Measurements from ENCODE around the gene PTCD2.
"Not testable (repeated sequence)": the region's sequence is repeated elsewhere in the genome, so short reads cannot be mapped to it uniquely, and the experiment has no call there.

Gene PTCD2

DNA sequence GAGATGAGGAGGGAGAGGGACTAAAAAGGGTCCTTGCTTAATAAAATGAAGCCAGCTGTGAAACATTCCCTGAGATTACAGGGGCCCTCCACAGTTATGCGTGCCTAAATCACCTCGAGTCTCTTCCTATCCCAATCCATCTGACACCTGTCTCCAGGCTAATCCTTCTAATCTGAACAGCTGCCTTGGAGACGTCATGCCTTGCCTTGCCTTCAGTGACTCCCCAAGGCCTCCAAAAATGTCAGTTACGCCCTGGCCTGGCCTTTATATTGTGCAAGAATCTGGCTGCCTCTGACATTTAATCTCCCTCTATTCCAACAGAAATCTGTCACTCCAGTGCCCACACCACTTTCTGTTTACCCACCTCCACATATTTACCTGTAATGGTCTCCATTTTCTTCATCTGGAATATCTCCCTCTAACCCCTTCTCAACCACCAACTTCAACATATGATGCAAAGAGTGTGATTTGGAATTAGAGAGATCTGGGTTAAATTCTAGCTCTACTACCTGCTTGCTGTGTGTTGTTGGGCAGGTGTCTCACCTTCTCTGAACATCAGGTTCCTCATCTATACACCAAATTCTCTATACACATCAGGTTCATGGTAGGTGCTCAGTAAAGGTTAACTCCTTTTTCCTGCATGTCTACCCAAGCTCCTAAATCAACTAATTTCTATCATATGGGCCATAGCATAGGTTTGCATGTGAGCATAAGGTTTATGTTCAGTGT lies 57.9 kb downstream of the PTCD2 start:
- in situ Hi-C loops (cut with HindIII; ENCODE audit: low sequenced_read_pairs): no loop called here

DNA sequence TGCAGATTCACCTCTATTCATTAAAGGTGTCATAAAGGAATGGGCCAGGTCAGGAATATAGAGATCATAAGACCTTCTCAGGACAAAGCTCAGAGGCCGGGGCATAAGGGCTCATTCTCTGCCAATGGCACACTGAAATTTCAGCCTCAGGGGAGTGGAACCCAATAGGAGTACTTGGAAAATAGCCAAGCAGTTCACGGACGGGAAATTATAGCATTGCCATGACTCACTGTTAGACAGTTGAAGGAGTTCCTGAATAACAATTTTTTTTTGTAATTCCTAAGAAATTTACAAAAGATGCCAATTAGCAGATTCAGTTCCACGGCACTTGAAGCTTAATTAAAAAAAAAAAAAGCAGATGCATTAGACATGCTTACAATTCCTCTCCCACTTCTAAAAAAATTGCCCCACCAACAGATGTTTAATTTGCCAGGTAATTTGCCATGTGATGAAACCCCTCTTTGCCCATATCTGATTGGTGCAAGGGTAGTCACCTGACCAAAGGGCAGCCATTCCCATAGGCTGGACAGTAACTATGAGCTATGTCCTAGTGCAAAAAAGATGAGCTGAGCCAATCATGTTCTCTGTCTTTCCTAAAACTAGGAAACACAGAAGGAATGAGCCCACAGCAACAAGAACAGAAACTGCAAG lies 58.6 kb downstream of the PTCD2 start:
- in situ Hi-C loops (cut with HindIII; ENCODE audit: low sequenced_read_pairs): no loop called here

DNA sequence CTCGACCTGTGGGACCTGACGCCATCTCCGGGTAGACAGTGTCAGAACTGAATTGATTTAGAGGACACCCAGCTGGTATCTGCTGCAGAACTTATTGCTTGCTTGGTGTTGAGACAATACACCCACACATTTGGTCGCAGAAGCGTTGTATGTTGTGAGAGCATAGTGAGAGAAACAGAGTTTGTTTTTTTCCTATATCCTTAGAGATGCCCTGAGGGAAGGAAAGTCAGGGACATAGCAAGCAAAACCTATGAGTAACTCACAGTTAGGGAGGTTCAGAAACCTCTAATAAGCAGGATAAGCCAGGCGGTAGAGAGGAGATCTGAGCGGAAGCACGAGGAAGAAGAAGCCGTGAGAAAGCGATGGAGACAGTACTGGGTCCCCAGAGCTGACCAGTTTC lies 59.8 kb downstream of the PTCD2 start:
- in situ Hi-C loops (cut with HindIII; ENCODE audit: low sequenced_read_pairs): no loop called here

DNA sequence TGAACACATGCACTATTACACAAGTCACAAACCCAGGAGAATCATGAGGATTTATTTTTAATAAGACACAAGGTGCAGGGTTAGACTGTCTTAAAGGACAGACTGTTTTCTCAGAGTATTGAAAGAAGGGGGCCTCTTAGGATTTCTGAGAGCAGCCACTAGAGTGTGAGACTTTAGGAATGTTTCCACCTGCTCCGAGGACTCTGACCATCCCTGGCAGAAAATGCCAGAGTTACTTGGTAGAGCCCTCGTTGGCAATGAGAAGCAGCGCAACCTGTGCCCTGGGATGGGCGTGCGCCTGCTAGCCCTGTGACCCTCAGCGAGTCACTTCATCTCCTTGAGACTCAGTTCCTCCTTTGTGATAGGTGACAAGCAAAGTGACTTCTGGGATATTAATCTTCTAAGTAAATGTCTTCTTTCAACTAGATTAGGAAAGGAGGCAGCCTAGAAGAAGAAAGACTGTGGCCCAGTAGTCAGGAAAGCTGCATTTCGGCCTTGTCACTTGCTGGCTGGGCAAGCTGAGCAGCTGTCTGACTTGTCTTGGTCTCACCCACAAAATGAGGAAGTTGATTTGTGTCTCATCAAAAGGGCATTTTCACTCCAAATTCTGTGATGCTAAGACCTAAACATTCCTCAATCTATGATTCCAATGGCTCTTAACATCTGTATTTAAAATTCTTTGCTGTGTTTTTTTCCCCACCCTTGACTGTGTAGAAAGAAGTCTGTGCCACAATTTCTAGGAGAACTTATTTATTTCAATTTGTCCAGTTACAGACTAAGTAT lies 60.5 kb downstream of the PTCD2 start:
- in situ Hi-C loops (cut with HindIII; ENCODE audit: low sequenced_read_pairs): no loop called here

DNA sequence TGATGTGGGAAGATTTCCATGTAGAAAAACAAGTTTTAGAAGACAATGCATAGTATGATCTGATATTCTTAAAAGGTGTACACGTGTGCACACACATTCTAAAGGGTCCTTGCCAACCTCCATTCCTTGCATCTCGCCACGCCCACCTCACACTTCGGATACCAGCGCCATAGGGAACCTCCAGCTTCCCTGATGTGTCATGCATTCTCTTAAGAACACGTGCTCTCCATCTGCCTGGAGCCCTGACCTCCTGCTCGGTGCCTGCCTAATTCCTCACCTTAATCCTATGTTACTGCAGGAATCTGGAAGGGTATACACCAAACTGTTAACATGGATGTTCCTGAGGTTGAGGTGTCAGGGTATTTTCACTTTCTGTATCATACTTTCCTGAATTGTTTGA lies 63.1 kb downstream of the PTCD2 start:
- in situ Hi-C loops (cut with HindIII; ENCODE audit: low sequenced_read_pairs): no loop called here

GRCh38 chr5:72383726-72384125 lies 63.6 kb downstream of the PTCD2 start:
- in situ Hi-C loops (cut with HindIII; ENCODE audit: low sequenced_read_pairs): no loop called here

DNA sequence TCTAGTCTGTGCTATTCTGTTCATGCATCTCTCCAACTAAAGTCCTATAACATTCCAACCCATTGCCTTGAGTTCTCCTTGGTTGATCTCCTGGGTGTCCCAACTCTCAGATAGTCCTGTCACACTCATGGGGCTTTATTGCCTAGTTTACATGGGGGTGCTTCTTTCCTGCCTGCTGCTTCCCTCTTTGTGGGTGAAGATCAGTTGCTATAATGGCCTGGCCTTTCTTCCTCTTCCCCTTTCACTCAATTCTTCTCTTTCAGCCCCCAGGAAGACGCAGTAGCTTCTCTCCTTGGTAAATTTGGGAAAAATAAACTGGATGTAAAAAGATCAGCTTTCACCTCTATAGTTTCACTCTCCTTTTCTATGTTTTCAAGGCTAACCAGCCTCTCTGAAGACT lies 66.5 kb downstream of the PTCD2 start:
- in situ Hi-C loops (cut with HindIII; ENCODE audit: low sequenced_read_pairs): no loop called here

DNA sequence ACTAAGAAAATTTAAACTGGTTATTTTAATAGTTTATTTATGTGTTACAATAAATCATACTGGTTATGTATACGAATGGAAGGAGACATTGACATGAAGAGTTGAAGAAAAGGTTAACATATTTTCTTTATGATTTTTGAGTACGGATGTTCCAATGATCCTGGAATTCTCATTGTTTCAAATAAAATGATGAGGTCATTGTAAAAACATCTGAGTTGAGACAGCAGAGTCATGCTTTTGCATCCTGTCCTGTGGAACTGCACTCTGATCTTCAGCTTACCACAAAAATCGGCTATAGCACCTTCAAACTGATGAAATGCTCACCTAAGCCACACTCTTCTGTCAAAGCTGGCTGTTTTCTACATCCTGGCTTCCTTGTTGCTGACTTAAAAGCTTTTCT lies 67.8 kb downstream of the PTCD2 start:
- in situ Hi-C loops (cut with HindIII; ENCODE audit: low sequenced_read_pairs): no loop called here

GRCh38 chr5:72388646-72389045 lies 68.5 kb downstream of the PTCD2 start:
- in situ Hi-C loops (cut with HindIII; ENCODE audit: low sequenced_read_pairs): no loop called here

DNA sequence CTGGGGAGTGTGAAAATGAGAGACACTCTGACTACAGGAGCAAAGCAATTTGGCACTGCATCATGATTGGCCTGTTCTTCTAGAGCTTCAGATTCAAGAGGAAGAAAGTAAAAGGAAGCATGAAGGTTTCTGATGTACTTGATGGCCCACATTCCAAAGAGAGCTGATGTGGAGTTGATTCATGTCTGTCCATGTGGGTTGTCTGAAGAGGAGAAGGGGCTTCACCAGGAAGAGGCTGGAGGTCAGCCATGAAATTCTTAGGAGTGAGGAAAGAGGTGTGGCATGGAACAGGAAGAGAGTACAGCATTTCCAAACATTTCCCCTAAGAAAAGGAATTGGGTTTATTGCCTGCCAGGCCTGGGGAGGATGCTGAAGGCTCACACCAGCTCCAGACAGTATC lies 70.7 kb downstream of the PTCD2 start:
- in situ Hi-C loops (cut with HindIII; ENCODE audit: low sequenced_read_pairs): no loop called here

DNA sequence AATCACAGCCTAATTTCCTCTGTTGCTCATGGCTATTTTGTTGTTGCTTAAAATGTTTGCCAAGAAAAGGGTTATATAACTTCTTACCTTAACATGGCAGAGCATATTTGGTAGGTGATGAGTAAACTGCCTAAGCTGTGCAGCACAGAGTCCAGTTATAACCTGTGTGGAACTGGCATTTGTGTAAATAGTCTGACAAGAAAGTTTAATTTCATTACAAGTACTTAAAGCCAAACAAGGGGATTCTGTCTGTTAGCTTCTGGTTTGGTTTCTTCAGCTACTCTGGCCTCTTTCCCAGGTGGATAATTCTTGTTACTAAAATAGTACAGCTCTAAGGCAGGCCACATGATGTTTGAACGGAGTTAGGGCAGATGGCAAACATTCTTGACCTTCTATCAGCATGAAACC lies 72.2 kb downstream of the PTCD2 start:
- in situ Hi-C loops (cut with HindIII; ENCODE audit: low sequenced_read_pairs): no loop called here

DNA sequence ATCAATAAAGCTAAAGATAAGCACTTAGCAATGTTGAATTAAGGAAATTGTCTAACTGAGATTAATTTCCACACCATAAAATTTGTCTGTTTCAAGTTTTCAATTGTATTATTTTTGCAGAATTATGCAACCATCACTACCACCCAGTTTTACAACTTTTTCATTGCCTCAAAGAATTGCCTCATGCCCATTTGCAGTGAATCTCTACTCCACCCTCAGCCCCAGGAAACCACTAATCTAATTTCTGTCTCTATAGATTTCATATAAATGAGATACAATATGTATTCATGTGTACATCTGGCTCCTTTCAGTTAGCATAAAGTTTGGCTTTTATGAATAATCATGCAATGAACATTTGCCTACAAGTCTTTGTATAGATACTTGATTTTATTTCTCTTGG lies 72.9 kb downstream of the PTCD2 start:
- in situ Hi-C loops (cut with HindIII; ENCODE audit: low sequenced_read_pairs): no loop called here

GRCh38 chr5:72394688-72395087 lies 74.5 kb downstream of the PTCD2 start:
- in situ Hi-C loops (cut with HindIII; ENCODE audit: low sequenced_read_pairs): no loop called here

DNA sequence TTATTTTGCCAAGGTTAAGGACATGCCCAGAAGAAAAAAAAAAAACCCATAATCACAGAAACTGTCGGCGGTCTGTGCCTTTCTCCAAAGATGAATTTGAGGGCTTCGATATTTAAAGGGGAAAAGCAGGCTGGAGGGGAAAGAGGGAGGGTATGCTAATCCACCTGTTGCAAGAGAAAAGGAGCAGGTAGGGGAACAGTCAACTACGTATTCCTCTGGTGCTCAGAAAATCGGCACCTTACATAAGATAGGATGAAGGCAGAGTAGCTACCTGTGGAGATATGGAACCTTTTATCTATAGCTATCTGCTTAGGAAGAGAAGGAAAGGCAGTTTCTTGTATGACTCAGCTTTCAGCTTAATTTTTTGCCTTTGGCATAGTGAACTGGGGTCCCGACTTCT lies 77.7 kb downstream of the PTCD2 start:
- in situ Hi-C loops (cut with HindIII; ENCODE audit: low sequenced_read_pairs): no loop called here

DNA sequence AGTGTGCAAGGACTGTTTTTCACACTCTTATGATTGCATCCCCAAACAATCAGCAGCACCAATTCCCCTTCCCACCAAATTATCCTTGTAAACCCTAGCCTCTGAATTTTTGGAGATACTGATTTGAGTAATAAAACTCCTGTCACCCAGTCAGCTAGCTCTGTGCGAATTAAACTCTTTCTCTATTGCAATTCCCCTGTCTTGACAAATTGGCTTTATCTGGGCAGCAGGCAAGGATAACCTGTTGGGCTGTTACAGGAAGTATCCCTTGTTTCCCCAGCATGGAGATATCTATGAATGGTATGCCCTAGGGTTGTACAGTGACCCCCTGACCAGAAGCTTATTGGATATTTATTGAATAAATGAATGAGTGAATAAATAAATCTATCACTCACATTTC lies 80.8 kb downstream of the PTCD2 start:
- in situ Hi-C loops (cut with HindIII; ENCODE audit: low sequenced_read_pairs): no loop called here

DNA sequence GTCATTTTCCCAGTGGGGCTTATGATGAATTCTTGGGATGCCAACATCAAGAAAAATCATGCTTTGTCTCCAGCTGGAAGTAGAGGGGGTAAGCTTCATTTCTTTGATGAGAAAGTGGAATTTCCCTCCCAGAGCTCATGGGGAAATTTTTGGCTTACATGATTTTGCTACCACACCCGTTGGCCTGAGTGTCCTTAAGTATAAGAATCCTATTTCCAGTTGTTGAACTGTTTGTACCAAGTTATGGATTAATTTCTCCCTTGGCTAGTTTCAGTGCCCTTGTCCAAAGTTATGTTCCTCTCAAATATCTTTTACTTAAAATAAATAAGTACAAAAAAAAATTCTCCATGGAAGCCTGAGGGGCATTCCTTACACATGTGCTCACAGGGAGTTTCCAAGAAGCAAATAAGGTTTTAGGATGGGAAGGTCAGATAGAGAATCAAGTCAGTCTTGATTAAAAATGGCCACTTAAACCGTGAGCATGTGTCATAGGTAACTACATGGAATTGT lies 82.3 kb downstream of the PTCD2 start:
- in situ Hi-C loops (cut with HindIII; ENCODE audit: low sequenced_read_pairs): no loop called here

DNA sequence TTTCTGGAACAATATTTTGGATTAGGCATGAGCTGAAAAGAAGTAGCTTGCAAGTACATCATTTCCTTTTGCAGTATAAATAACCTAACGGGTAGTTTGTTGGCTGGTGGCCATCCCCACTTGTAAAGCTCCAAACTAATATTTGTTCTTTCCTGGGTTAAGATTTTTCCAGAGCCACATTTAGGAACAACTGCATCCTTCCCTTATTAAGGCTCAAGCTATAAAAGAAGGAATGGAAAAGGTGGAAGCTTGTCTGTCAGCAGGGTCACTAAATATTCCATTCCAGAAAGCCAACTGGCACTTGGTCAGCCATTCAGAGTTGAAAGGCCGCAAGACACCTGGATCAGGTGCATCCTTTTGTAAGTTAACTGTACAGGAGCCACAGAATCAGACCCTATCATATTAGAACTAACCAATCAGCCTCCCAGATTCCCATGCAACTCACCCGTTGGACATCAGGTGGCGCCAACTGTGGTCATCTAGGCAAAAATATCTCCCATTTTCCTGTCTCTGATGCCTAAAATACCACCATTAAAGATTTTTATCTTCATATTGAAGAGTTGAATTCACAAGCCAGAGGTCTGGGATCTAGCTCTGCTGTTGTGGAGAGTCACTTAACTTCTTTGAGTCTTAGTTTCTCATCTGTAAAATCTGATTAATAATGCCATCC lies 82.9 kb downstream of the PTCD2 start:
- in situ Hi-C loops (cut with HindIII; ENCODE audit: low sequenced_read_pairs): no loop called here

DNA sequence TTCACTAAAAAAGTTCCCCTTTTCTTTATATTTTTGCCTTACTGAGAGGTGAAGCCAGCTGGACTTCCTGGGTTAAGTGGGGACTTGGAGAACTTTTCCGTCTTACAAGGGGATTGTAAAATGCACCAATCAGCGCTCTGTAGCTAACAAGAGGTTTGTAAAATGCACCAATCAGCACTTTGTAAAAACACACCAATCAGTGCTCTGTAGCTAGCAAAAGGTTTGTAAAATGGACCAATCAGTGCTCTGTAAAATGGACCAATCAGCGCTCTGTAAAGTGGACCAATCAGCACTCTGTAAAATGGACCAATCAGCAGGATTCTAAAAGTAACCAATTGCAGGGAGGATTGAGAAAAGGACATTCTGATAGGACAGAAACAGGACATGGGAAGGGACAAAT lies 84.6 kb downstream of the PTCD2 start:
- in situ Hi-C loops (cut with HindIII; ENCODE audit: low sequenced_read_pairs): not testable (repeated sequence)

DNA sequence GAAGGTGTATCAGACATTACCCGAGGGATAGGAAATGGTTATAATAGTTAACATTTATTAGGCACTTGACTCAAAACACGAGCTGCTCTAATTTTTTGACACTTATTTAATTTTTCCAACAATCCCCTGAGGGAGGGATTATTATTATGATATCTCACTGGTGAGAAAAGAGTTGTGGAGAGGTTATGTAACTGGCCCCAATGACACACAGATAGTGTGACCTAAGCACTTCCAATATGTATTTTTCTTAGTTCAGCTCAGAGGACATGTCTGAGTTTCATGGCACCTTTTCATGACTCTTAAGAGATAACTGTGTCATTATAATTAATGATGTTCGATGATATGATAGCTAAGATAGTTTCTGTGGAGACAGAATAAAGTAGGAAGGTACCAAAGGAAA lies 86.9 kb downstream of the PTCD2 start:
- in situ Hi-C loops (cut with HindIII; ENCODE audit: low sequenced_read_pairs): no loop called here

DNA sequence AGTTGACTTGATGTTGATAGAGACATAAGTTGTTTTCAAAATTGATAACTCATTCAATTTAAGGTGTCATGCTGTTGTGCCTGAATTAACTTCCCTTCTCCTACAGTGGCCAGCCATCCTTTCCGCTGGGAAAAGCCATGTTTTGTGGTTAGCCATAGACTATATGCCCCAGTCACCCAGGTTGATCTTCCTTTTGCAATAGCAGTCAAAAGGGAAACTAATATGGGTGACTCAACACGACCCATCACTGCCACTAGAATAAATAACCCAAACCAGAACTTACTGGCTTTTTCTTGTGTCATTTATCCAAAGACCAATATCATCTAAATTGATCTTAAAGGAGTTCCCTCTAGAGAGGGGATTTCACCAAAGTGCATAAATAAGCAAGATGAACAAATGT lies 87.4 kb downstream of the PTCD2 start:
- in situ Hi-C loops (cut with HindIII; ENCODE audit: low sequenced_read_pairs): no loop called here

GRCh38 chr5:72408127-72408526 lies 88.0 kb downstream of the PTCD2 start:
- in situ Hi-C loops (cut with HindIII; ENCODE audit: low sequenced_read_pairs): no loop called here
